HEK293 (cell line): ENCODE results near the gene APOL5.

Experiments used
- CTCF ChIA-PET: fragments of 350-600 bp; formaldehyde crosslinking; extraction: SDS; loops from one replicate; lab custom pipeline; 2021; ENCODE audit warnings: antibody characterized with exemption; lab: Yijun Ruan, JAX
- POLR2A ChIA-PET: fragments of 300-600 bp; formaldehyde crosslinking; extraction: SDS; loops from one replicate; lab custom pipeline; 2020; ENCODE audit warnings: antibody characterized with exemption, inconsistent platforms; lab: Yijun Ruan, JAX
- H3K27ac ChIP-seq: fragments of 200-500 bp; sonication (Bioruptor generic); 2 replicates; pipeline ENCODE4 v1.5.1; 2014; ENCODE audit warnings: low read depth, low read length, control low read depth, inconsistent platforms; ENCODE audit errors: extremely low read depth
- H3K36me3 ChIP-seq, 2 experiments: fragments of 200-500 bp in 1 of 2; sonication (Bioruptor generic) in 1 of 2; 1 replicate in 1 of 2; 2 replicates in 1 of 2; pipeline ENCODE4 v1.5.1; 2014 to 2017; ENCODE audit warnings: inconsistent platforms in 2 of 2, low read length in 2 of 2; ENCODE audit not compliant: control insufficient read depth in 2 of 2, insufficient read depth in 1 of 2
- H3K4me1 ChIP-seq: fragments of 200-500 bp; sonication (Bioruptor generic); 2 replicates; pipeline ENCODE4 v1.5.1; 2014; ENCODE audit warnings: mild to moderate bottlenecking, low read length, inconsistent platforms; ENCODE audit not compliant: control insufficient read depth, insufficient read depth
- H3K4me3 ChIP-seq: 2 replicates; pipeline ENCODE4 v1.5.1; 2011; ENCODE audit warnings: low read depth, mild to moderate bottlenecking, control low read depth, low read length, moderate library complexity
- H3K9me3 ChIP-seq: fragments of 200-500 bp; sonication (Bioruptor generic); 2 replicates; pipeline ENCODE4 v1.5.1; 2014; ENCODE audit warnings: low read depth, low read length, inconsistent platforms; ENCODE audit not compliant: control insufficient read depth, insufficient read depth
- AEBP2 ChIP-seq: fragments of 450-650 bp; formaldehyde crosslinking; IDR thresholded peaks from 2 replicates; pipeline ENCODE4 v1.5.1; 2016; ENCODE audit warnings: missing biosample characterization, missing genetic modification characterization, borderline replicate concordance
- GFI1B ChIP-seq: fragments of 450-650 bp; formaldehyde crosslinking; IDR thresholded peaks from 2 replicates; pipeline ENCODE4 v1.5.1; 2016; ENCODE audit warnings: missing biosample characterization, missing genetic modification characterization
- GLIS1 ChIP-seq: fragments of 450-650 bp; formaldehyde crosslinking; IDR thresholded peaks from 2 replicates; pipeline ENCODE4 v1.5.1; 2016; ENCODE audit warnings: missing biosample characterization, missing genetic modification characterization
- HIC1 ChIP-seq: fragments of 450-650 bp; formaldehyde crosslinking; IDR thresholded peaks from 2 replicates; pipeline ENCODE4 v1.5.1; 2016; ENCODE audit warnings: missing biosample characterization, missing genetic modification characterization
- INSM2 ChIP-seq: fragments of 450-650 bp; formaldehyde crosslinking; IDR thresholded peaks from 2 replicates; pipeline ENCODE4 v1.5.1; 2016; ENCODE audit warnings: missing biosample characterization, missing genetic modification characterization
- TCF7L2 ChIP-seq: IDR thresholded peaks from 2 replicates; pipeline ENCODE4 v1.6.1; 2011; ENCODE audit warnings: low read depth, mild to moderate bottlenecking, inconsistent platforms, low read length, moderate library complexity, borderline replicate concordance
- ZNF133 ChIP-seq: fragments of 450-650 bp; formaldehyde crosslinking; IDR thresholded peaks from 2 replicates; pipeline ENCODE4 v1.5.1; 2016; ENCODE audit warnings: missing biosample characterization, missing genetic modification characterization
- ZNF184 ChIP-seq: fragments of 450-650 bp; IDR thresholded peaks from 2 replicates; pipeline ENCODE4 v1.5.1; 2018; ENCODE audit warnings: missing biosample characterization, mild to moderate bottlenecking, missing genetic modification characterization
- ZNF24 ChIP-seq: fragments of 450-650 bp; formaldehyde crosslinking; IDR thresholded peaks from 2 replicates; pipeline ENCODE4 v1.5.1; 2016; ENCODE audit warnings: missing biosample characterization, missing genetic modification characterization
- ZNF248 ChIP-seq: fragments of 450-650 bp; formaldehyde crosslinking; IDR thresholded peaks from 2 replicates; pipeline ENCODE4 v1.5.1; 2017; ENCODE audit warnings: missing biosample characterization, missing genetic modification characterization
- ZNF473 ChIP-seq: fragments of 450-650 bp; formaldehyde crosslinking; IDR thresholded peaks from 2 replicates; pipeline ENCODE4 v1.5.1; 2017; ENCODE audit warnings: missing biosample characterization, missing genetic modification characterization
- ZNF518A ChIP-seq: fragments of 450-650 bp; formaldehyde crosslinking; conservative IDR thresholded peaks from 2 replicates; pipeline ENCODE4 v1.5.1; 2016; ENCODE audit warnings: low read depth, missing biosample characterization, missing genetic modification characterization
- ZNF529 ChIP-seq: fragments of 450-650 bp; formaldehyde crosslinking; IDR thresholded peaks from 2 replicates; pipeline ENCODE4 v1.5.1; 2017; ENCODE audit warnings: missing genetic modification characterization, missing biosample characterization; ENCODE audit not compliant: insufficient replicate concordance
- ZNF677 ChIP-seq: fragments of 450-650 bp; IDR thresholded peaks from 2 replicates; pipeline ENCODE4 v1.5.0; 2018; ENCODE audit warnings: missing biosample characterization, mild to moderate bottlenecking, missing genetic modification characterization, moderate library complexity
- ZNF777 ChIP-seq: fragments of 450-650 bp; formaldehyde crosslinking; IDR thresholded peaks from 2 replicates; pipeline ENCODE4 v1.5.1; 2017; ENCODE audit warnings: missing biosample characterization, missing genetic modification characterization, borderline replicate concordance
- ZSCAN16 ChIP-seq: fragments of 450-650 bp; formaldehyde crosslinking; IDR thresholded peaks from 2 replicates; pipeline ENCODE4 v1.5.1; 2016; ENCODE audit warnings: missing biosample characterization, missing genetic modification characterization
- ZSCAN30 ChIP-seq: fragments of 450-650 bp; IDR thresholded peaks from 2 replicates; pipeline ENCODE4 v1.5.1; 2018; ENCODE audit warnings: missing biosample characterization, mild to moderate bottlenecking, missing genetic modification characterization, moderate library complexity
- TF ChIP-seq, protein P1 (sequence below): IDR thresholded peaks from 2 replicates; pipeline ENCODE4 v1.6.1; 2011; ENCODE audit warnings: mild to moderate bottlenecking, low read depth, low read length, borderline replicate concordance
- TF ChIP-seq, protein P2 (sequence below): fragments of 450-650 bp; formaldehyde crosslinking; IDR thresholded peaks from 2 replicates; pipeline ENCODE4 v1.5.1; 2017; ENCODE audit warnings: missing biosample characterization, mild to moderate bottlenecking, missing genetic modification characterization, moderate library complexity

The APOL5 gene

DNA sequence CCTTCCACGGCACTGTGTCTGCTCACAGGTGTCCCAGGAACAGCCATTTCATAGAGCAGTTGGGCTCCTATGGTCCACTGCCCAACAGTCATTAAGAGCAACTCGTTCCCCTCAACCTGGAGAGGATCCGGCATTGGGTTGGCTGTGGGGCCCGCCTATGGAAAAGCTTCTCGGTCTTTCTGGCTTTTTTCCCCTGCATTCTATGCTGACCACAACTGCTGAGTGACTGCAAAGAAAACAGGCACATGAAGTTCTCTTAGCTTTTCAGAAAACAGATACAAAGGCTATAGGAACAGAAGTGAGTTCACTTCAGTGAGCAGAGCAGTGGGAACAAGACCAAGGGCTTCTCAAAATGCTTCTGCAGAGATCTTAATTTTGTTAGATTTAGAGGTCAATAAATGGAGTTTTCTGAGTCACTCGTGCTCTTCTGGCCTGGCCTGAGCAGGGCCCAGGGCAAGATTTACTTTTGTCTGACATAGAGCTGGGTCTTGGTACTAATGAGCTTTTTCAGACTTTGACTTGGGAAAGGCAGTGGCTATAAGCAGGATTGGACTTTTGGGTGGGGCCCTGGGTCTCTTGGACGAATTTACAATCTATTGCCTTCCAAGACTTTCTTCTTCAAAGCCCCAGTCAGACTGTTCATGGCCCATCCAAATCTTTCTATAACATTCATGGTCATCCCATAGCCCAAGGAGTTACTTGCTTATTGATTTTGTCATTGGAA, 13.6 kb upstream of the APOL5 start:
- no peaks in the 10 kb centered on the region for H3K4me1 ChIP-seq
- ChIA-PET CTCF (interaction anchor here (1.6 kb wide), 1 partner anchor 20 kb away, joined by 6 read pairs; no protein-coding TSS in a partner anchor), POLR2A (no interaction called here)
- no peaks in the 10 kb centered on the region for H3K36me3 ChIP-seq
- H3K27ac ChIP-seq, result no peak overlapping the region
- no peaks in the 10 kb centered on the region for H3K9me3 ChIP-seq
- no peak for TF ChIP-seq ZNF677 (tag by site-specific recombination)
- no peak for TF ChIP-seq AEBP2 (tag by site-specific recombination)
- TF ChIP-seq ZNF777 (tag by site-specific recombination), result no peak
- TF ChIP-seq ZNF184 (tag by site-specific recombination), result no peak
- TF ChIP-seq ZSCAN30 (tag by site-specific recombination), result no peak
- TF ChIP-seq TCF7L2, result no peak
- no peak for TF ChIP-seq ZNF133
- TF ChIP-seq GLIS1 (tag by site-specific recombination), result no peak
- TF ChIP-seq, protein P1, sequence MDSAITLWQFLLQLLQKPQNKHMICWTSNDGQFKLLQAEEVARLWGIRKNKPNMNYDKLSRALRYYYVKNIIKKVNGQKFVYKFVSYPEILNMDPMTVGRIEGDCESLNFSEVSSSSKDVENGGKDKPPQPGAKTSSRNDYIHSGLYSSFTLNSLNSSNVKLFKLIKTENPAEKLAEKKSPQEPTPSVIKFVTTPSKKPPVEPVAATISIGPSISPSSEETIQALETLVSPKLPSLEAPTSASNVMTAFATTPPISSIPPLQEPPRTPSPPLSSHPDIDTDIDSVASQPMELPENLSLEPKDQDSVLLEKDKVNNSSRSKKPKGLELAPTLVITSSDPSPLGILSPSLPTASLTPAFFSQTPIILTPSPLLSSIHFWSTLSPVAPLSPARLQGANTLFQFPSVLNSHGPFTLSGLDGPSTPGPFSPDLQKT, result no peak
- TF ChIP-seq HIC1 (tag by site-specific recombination), result no peak
- TF ChIP-seq, protein P2, sequence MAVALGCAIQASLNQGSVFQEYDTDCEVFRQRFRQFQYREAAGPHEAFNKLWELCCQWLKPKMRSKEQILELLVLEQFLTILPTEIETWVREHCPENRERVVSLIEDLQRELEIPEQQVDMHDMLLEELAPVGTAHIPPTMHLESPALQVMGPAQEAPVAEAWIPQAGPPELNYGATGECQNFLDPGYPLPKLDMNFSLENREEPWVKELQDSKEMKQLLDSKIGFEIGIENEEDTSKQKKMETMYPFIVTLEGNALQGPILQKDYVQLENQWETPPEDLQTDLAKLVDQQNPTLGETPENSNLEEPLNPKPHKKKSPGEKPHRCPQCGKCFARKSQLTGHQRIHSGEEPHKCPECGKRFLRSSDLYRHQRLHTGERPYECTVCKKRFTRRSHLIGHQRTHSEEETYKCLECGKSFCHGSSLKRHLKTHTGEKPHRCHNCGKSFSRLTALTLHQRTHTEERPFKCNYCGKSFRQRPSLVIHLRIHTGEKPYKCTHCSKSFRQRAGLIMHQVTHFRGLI (tag by site-specific recombination), result no peak
- TF ChIP-seq GFI1B (tag by site-specific recombination), result no peak
- no peak for TF ChIP-seq INSM2
- no peak for TF ChIP-seq ZSCAN16 (tag by site-specific recombination)
- TF ChIP-seq ZNF529, result no peak
- no peak for TF ChIP-seq ZNF24
- TF ChIP-seq ZNF473 (tag by site-specific recombination), result no peak
- TF ChIP-seq ZNF518A (tag by site-specific recombination), result no peak
- TF ChIP-seq ZNF248 (tag by site-specific recombination), result no peak
- no peak overlapping the region for H3K4me3 ChIP-seq
